Loucy (cell line): Measurements from ENCODE around the gene DYNLT4.

ENCODE experiments used
- CTCF ChIP-seq: fragments of 200-600 bp; sonication (generic); conservative IDR thresholded peaks from 2 replicates; pipeline ENCODE4 v1.5.1; 2014; ENCODE audit warnings: mild to moderate bottlenecking, antibody characterized with exemption, low read length
- EZH2phosphoT487 ChIP-seq: fragments of 200-600 bp; IDR thresholded peaks from 2 replicates; pipeline ENCODE4 v1.6.1; 2018; ENCODE audit warnings: antibody characterized with exemption, mild to moderate bottlenecking, moderate library complexity, borderline replicate concordance

DNA sequence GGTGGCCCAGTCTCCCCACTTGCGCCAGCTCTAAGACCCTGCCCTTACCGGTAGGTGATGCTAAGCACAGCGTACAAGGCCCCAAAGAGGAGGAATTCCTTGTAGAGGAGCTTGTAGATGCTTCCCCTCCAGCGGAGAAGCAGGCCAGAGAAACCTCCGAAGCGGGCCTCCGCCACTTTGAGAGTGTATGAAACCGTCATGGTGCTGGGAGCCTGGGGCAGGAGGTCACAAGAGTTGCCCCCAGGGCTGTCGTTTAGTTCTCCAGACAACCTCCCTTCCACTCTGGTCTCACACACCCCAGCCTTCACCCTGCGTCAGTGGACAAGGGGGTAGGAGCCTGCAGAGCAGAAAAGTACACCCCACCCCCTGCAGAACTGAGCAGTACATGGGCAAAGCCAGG lies 19.6 kb downstream of the DYNLT4 start:
- TF ChIP-seq EZH2phosphoT487 (no peak), CTCF (no peak)
